HCT116 (cell line): ENCODE results near the gene UBE2M.

Source experiments
- ATF3 ChIP-seq: IDR thresholded peaks from 2 replicates; pipeline ENCODE4 v1.6.1; 2012
- CEBPB ChIP-seq: IDR thresholded peaks from 2 replicates; pipeline ENCODE4 v1.6.1; 2012; ENCODE audit warnings: low read depth
- CTCF ChIP-seq, 3 experiments: fragments of 200-600 bp in 1 of 3; sonication (generic) in 1 of 3; IDR thresholded peaks in 2 of 3; conservative IDR thresholded peaks in 1 of 3; 2 replicates each; pipeline ENCODE4 v1.5.1; 2012 to 2017; ENCODE audit warnings: low read depth in 2 of 3, low read length in 2 of 3, antibody characterized with exemption in 1 of 3, borderline replicate concordance in 1 of 3, control low read depth in 1 of 3, mild to moderate bottlenecking in 1 of 3, mixed read lengths in 1 of 3, mixed run types in 1 of 3, moderate library complexity in 1 of 3; ENCODE audit not compliant: insufficient read depth in 1 of 3
- EZH2 ChIP-seq: fragments of 200-600 bp; sonication (generic); IDR thresholded peaks from 2 replicates; pipeline ENCODE4 v1.6.1; 2017; ENCODE audit warnings: antibody characterized with exemption, mixed run types
- EZH2phosphoT487 ChIP-seq: fragments of 200-600 bp; IDR thresholded peaks from 2 replicates; pipeline ENCODE4 v1.6.1; 2018; ENCODE audit warnings: antibody characterized with exemption, borderline replicate concordance
- FOSL1 ChIP-seq: IDR thresholded peaks from 2 replicates; pipeline ENCODE4 v1.6.1; 2012; ENCODE audit warnings: low read depth
- MAX ChIP-seq: IDR thresholded peaks from 2 replicates; pipeline ENCODE4 v1.6.1; 2012
- POLR2A ChIP-seq: IDR thresholded peaks from 2 replicates; pipeline ENCODE4 v1.7.0; 2011; ENCODE audit warnings: borderline replicate concordance; ENCODE audit not compliant: insufficient read depth, insufficient read length; ENCODE audit errors: extremely low read depth
- POLR2AphosphoS5 ChIP-seq: IDR thresholded peaks from 2 replicates; pipeline ENCODE4 v1.6.1; 2011; ENCODE audit warnings: mild to moderate bottlenecking, low read depth, low read length, moderate library complexity
- SP1 ChIP-seq: IDR thresholded peaks from 2 replicates; pipeline ENCODE4 v1.6.1; 2012; ENCODE audit warnings: low read depth
- ZBTB33 ChIP-seq: IDR thresholded peaks from 2 replicates; pipeline ENCODE4 v1.6.1; 2011; ENCODE audit warnings: mild to moderate bottlenecking, low read length, moderate library complexity; ENCODE audit not compliant: insufficient replicate concordance; ENCODE audit errors: extremely low read depth
- ZFX ChIP-seq: fragments of 450-650 bp; IDR thresholded peaks from 2 replicates; pipeline ENCODE4 v1.6.1; 2017
- ZNF274 ChIP-seq: fragments of 200-500 bp; sonication (Bioruptor generic); IDR thresholded peaks from 2 replicates; pipeline ENCODE4 v1.6.1; 2014; ENCODE audit warnings: mild to moderate bottlenecking, low read depth, low read length, inconsistent platforms

- no peak for TF ChIP-seq FOSL1
- TF ChIP-seq POLR2AphosphoS5, result no peak
- TF ChIP-seq CTCF (IDR thresholded peaks at IDR 0.05 in 2 of 3, conservative IDR thresholded peaks at IDR 0.05 in 1 of 3; ENCODE audit: borderline replicate concordance in 1 of 3, insufficient read depth in 1 of 3, low read depth in 2 of 3, low read length in 2 of 3), result no peak
- no peak for TF ChIP-seq POLR2A
- no peak for TF ChIP-seq EZH2phosphoT487
- TF ChIP-seq ZFX, result no peak
- TF ChIP-seq SP1, result no peak
- no peak for TF ChIP-seq ZNF274
- no peak for TF ChIP-seq ATF3
- no peak for TF ChIP-seq MAX
- no peak for TF ChIP-seq EZH2
- no peak for TF ChIP-seq ZBTB33
- TF ChIP-seq CEBPB, result no peak
These were observed 3.1 kb upstream of the UBE2M start for GRCh38 chr19:58561373-58562121.
